SK-N-SH (cell line): ENCODE results near the gene LYPD5. TPM values are rescaled to one million over a fixed set of nuclear protein-coding genes. Genes with fewer than 3 reads are reported as not detected.

Experiments
- CTCF ChIA-PET: fragments of 300-600, 350-600 bp; formaldehyde crosslinking; extraction: SDS; loops from one replicate; lab custom pipeline; 2021; lab: Yijun Ruan, JAX
- POLR2A ChIA-PET: fragments of 350-600 bp; sonication (Branson Sonifier 250); formaldehyde crosslinking; extraction: SDS; loops from one replicate; lab custom pipeline; 2020; ENCODE audit warnings: antibody characterized with exemption, inconsistent platforms; lab: Yijun Ruan, JAX
- DNase-seq: peaks from one replicate; pipeline ENCODE4 v3.0.0; 2012
- H2AFZ ChIP-seq: fragments of 200-600 bp; sonication (generic); 2 replicates; pipeline ENCODE4 v1.8.1; 2016; ENCODE audit warnings: antibody characterized with exemption, mild to moderate bottlenecking, low read depth
- H3F3A ChIP-seq: fragments of 200-600 bp; sonication (generic); replicated peaks from 2 replicates; pipeline ENCODE3; 2016; ENCODE audit warnings: antibody characterized with exemption, mild to moderate bottlenecking; ENCODE audit not compliant: insufficient read depth
- H3K27ac ChIP-seq, 2 experiments: fragments of 200-500 bp in 1 of 2; fragments of 200-600 bp in 1 of 2; sonication (Bioruptor generic) in 1 of 2; sonication (generic), shearing (Covaris generic) in 1 of 2; 2 replicates each; pipeline versions ENCODE4 v1.5.1 to v1.6.1; 2014 to 2016; ENCODE audit warnings: low read depth in 2 of 2, inconsistent platforms in 1 of 2, low read length in 1 of 2, mild to moderate bottlenecking in 1 of 2, mixed read lengths in 1 of 2
- H3K27me3 ChIP-seq: fragments of 200-600 bp; sonication (generic), shearing (Covaris generic); 2 replicates; pipeline ENCODE4 v1.6.1; 2016; ENCODE audit warnings: mixed run types; ENCODE audit not compliant: insufficient read depth
- H3K36me3 ChIP-seq, 2 experiments: fragments of 200-500 bp in 1 of 2; fragments of 200-600 bp in 1 of 2; sonication (Bioruptor generic) in 1 of 2; sonication (generic) in 1 of 2; replicated peaks in 1 of 2; 2 replicates each; pipeline versions ENCODE3 to v1.5.1; 2014 to 2016; ENCODE audit warnings: low read length in 1 of 2, mild to moderate bottlenecking in 1 of 2; ENCODE audit not compliant: insufficient read depth in 2 of 2, control insufficient read depth in 1 of 2
- H3K4me1 ChIP-seq, 2 experiments: fragments of 200-500 bp in 1 of 2; fragments of 200-600 bp in 1 of 2; sonication (Bioruptor generic) in 1 of 2; sonication (generic), shearing (Covaris generic) in 1 of 2; 2 replicates each; pipeline versions ENCODE4 v1.5.1 to v1.6.1; 2014 to 2016; ENCODE audit warnings: low read depth in 1 of 2, low read length in 1 of 2, mixed run types in 1 of 2; ENCODE audit not compliant: insufficient read depth in 2 of 2, control insufficient read depth in 1 of 2
- H3K4me2 ChIP-seq: fragments of 200-600 bp; sonication (generic), shearing (Covaris generic); 2 replicates; pipeline ENCODE4 v1.6.1; 2017; ENCODE audit warnings: mixed run types
- H3K4me3 ChIP-seq, 2 experiments: fragments of 200-500 bp in 1 of 2; fragments of 200-600 bp in 1 of 2; sonication (Bioruptor generic) in 1 of 2; sonication (generic), shearing (Covaris generic) in 1 of 2; 2 replicates each; pipeline versions ENCODE4 v1.5.1 to v1.8.1; 2014 to 2016; ENCODE audit warnings: low read depth in 2 of 2, inconsistent platforms in 1 of 2, low read length in 1 of 2, mild to moderate bottlenecking in 1 of 2, mixed read lengths in 1 of 2, moderate library complexity in 1 of 2
- H3K79me2 ChIP-seq: fragments of 200-600 bp; sonication (generic); 2 replicates; pipeline ENCODE4 v1.8.1; 2017; ENCODE audit warnings: mild to moderate bottlenecking; ENCODE audit not compliant: insufficient read depth
- H3K9ac ChIP-seq: fragments of 200-600 bp; sonication (generic); 2 replicates; pipeline ENCODE4 v1.6.1; 2017; ENCODE audit warnings: mixed run types
- H3K9me2 ChIP-seq: fragments of 200-600 bp; sonication (generic); 2 replicates; pipeline ENCODE4 v1.6.1; 2017; ENCODE audit warnings: mixed run types
- H3K9me3 ChIP-seq: fragments of 200-600 bp; sonication (generic); 2 replicates; pipeline ENCODE4 v1.6.1; 2017; ENCODE audit warnings: mixed run types, mild to moderate bottlenecking, moderate library complexity
- H4K20me1 ChIP-seq: fragments of 200-600 bp; sonication (generic); 2 replicates; pipeline ENCODE4 v1.6.1; 2017; ENCODE audit warnings: mild to moderate bottlenecking, mixed run types; ENCODE audit not compliant: insufficient read depth
- CHD2 ChIP-seq: fragments of 150-350 bp; IDR thresholded peaks from 2 replicates; pipeline ENCODE4 v1.6.1; 2018; ENCODE audit warnings: low read length; ENCODE audit not compliant: partially characterized antibody
- EZH2phosphoT487 ChIP-seq: fragments of 200-600 bp; sonication (generic); IDR thresholded peaks from 2 replicates; pipeline ENCODE4 v1.6.1; 2017; ENCODE audit warnings: low read depth, mixed run types, mild to moderate bottlenecking, antibody characterized with exemption, moderate library complexity, borderline replicate concordance
- FOSL2 ChIP-seq: IDR thresholded peaks from 2 replicates; pipeline ENCODE4 v1.4.0; 2012; ENCODE audit warnings: low read depth, mild to moderate bottlenecking, moderate library complexity, borderline replicate concordance
- FOXJ3 ChIP-seq: sonication (generic); formaldehyde crosslinking; IDR thresholded peaks from 2 replicates; pipeline ENCODE4 v1.5.1; 2020; ENCODE audit warnings: mild to moderate bottlenecking, missing genetic modification reagents
- FOXM1 ChIP-seq: IDR thresholded peaks from 2 replicates; pipeline ENCODE4 v1.4.0; 2012; ENCODE audit warnings: low read depth, mild to moderate bottlenecking
- GABPA ChIP-seq: IDR thresholded peaks from 2 replicates; pipeline ENCODE4 v1.4.0; 2012; ENCODE audit warnings: low read depth, mild to moderate bottlenecking
- MXI1 ChIP-seq: IDR thresholded peaks from 2 replicates; pipeline ENCODE4 v1.6.1; 2012; ENCODE audit warnings: mild to moderate bottlenecking, low read depth, low read length, improper control_type of control experiment
- NFIC ChIP-seq: IDR thresholded peaks from 2 replicates; pipeline ENCODE4 v1.4.0; 2012; ENCODE audit warnings: borderline replicate concordance
- NRF1 ChIP-seq: IDR thresholded peaks from 2 replicates; pipeline ENCODE4 v1.6.1; 2012; ENCODE audit warnings: low read depth, mild to moderate bottlenecking, low read length
- RAD21 ChIP-seq: IDR thresholded peaks from 2 replicates; pipeline ENCODE4 v1.6.1; 2012; ENCODE audit warnings: mild to moderate bottlenecking, low read length
- RFX5 ChIP-seq: IDR thresholded peaks from 2 replicates; pipeline ENCODE4 v1.6.1; 2012; ENCODE audit warnings: mild to moderate bottlenecking, improper control_type of control experiment, low read length
- RXRA ChIP-seq: IDR thresholded peaks from 2 replicates; pipeline ENCODE4 v1.4.0; 2012; ENCODE audit warnings: low read depth, mild to moderate bottlenecking, borderline replicate concordance
- SMC3 ChIP-seq: IDR thresholded peaks from 2 replicates; pipeline ENCODE4 v1.6.1; 2012; ENCODE audit warnings: low read depth, low read length, improper control_type of control experiment
- TAF1 ChIP-seq: IDR thresholded peaks from 2 replicates; pipeline ENCODE4 v1.6.1; 2012; ENCODE audit warnings: low read depth, mild to moderate bottlenecking, low read length, moderate library complexity, borderline replicate concordance
- TCF12 ChIP-seq: IDR thresholded peaks from 2 replicates; pipeline ENCODE4 v1.4.0; 2012
- TEAD4 ChIP-seq: IDR thresholded peaks from 2 replicates; pipeline ENCODE4 v1.4.0; 2012; ENCODE audit warnings: mild to moderate bottlenecking, borderline replicate concordance; ENCODE audit not compliant: insufficient read depth
- YY1 ChIP-seq: IDR thresholded peaks from 2 replicates; pipeline ENCODE4 v1.4.0; 2012; ENCODE audit warnings: low read depth, mild to moderate bottlenecking
- WGBS: methylation state at CpG from one replicate; pipeline ENCODE4 v1.1.6; 2017; ENCODE audit warnings: low lambda C conversion rate; 5-methylcytosine and 5-hydroxymethylcytosine counted together
- polyA plus RNA-seq, 3 experiments: library from polyadenylated mRNA; depleted of rRNA; stranded (reverse); fragments of >200 nt; gene quantifications; 2 replicates each; pipeline ENCODE4 v1.2.3, GENCODE V29; 2012
- TF ChIP-seq, protein P1 (sequence below): fragments of 150-350 bp; IDR thresholded peaks from 2 replicates; pipeline ENCODE4 v1.6.1; 2017; ENCODE audit warnings: antibody characterized with exemption, low read length, low read depth, borderline replicate concordance
- TF ChIP-seq, protein P2 (sequence below): fragments of 150-350 bp; IDR thresholded peaks from 2 replicates; pipeline ENCODE4 v1.6.1; 2016; ENCODE audit warnings: mild to moderate bottlenecking, low read depth, low read length
- TF ChIP-seq, protein P3 (sequence below): IDR thresholded peaks from 2 replicates; pipeline ENCODE4 v1.4.0; 2012; ENCODE audit warnings: low read depth, borderline replicate concordance

The LYPD5 gene
- polyA plus RNA-seq, 1 of the 3 experiments (the other 2 are of a cell fraction), result 0.13 TPM

DNA sequence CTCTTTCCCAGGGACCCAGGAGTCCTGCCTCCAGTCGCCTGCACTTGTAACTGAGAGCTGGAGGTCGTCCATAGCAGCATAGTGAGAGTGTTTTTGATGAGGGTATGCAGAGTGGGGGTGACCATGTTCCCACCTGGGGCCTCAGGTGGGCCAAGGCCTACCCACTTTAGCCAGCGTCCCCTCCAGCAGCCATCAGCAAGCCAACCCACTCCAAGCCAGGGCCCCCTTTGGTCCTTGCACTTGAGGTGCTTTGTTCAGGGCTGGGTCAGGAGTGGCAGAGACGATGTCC lies 35.5 kb downstream of the LYPD5 start:
- Histone ChIP-seq H3F3A (peaks cover 34% of the 10 kb centered on the region), H3K9me3 (no peaks in the 10 kb centered on the region), H3K4me3 (no peak overlapping the region), H4K20me1 (no peaks in the 10 kb centered on the region), H3K9me2 (no peaks in the 10 kb centered on the region), H2AFZ (no peak overlapping the region), H3K4me2 (no peak overlapping the region), H3K9ac (no peak overlapping the region), H3K27me3 (no peaks in the 10 kb centered on the region), H3K36me3 (no peaks in the 10 kb centered on the region), H3K79me2 (no peaks in the 10 kb centered on the region), H3K4me1 (peaks cover 0 to 21% of the 10 kb centered on the region in 2 experiments; a peak in 3 of 4 replicates), H3K27ac (no peak overlapping the region)
- 85% methylated on average over 4 of the region's 4 CpGs for WGBS
- no peak for DNase-seq
- TF ChIP-seq TCF12 (no peak), GABPA (no peak), SMC3 (no peak), NRF1 (no peak), TAF1 (no peak), MXI1 (no peak), EZH2phosphoT487 (no peak), FOXJ3 (CRISPR knock-in tag) (no peak), YY1 (no peak), TEAD4 (no peak), FOSL2 (no peak), RFX5 (no peak), NFIC (no peak), FOXM1 (no peak), RAD21 (no peak), CHD2 (no peak), RXRA (no peak)
- TF ChIP-seq, protein P1, sequence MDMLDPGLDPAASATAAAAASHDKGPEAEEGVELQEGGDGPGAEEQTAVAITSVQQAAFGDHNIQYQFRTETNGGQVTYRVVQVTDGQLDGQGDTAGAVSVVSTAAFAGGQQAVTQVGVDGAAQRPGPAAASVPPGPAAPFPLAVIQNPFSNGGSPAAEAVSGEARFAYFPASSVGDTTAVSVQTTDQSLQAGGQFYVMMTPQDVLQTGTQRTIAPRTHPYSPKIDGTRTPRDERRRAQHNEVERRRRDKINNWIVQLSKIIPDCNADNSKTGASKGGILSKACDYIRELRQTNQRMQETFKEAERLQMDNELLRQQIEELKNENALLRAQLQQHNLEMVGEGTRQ, result no peak
- TF ChIP-seq, protein P2, sequence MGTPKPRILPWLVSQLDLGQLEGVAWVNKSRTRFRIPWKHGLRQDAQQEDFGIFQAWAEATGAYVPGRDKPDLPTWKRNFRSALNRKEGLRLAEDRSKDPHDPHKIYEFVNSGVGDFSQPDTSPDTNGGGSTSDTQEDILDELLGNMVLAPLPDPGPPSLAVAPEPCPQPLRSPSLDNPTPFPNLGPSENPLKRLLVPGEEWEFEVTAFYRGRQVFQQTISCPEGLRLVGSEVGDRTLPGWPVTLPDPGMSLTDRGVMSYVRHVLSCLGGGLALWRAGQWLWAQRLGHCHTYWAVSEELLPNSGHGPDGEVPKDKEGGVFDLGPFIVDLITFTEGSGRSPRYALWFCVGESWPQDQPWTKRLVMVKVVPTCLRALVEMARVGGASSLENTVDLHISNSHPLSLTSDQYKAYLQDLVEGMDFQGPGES, result no peak
- TF ChIP-seq, protein P3, sequence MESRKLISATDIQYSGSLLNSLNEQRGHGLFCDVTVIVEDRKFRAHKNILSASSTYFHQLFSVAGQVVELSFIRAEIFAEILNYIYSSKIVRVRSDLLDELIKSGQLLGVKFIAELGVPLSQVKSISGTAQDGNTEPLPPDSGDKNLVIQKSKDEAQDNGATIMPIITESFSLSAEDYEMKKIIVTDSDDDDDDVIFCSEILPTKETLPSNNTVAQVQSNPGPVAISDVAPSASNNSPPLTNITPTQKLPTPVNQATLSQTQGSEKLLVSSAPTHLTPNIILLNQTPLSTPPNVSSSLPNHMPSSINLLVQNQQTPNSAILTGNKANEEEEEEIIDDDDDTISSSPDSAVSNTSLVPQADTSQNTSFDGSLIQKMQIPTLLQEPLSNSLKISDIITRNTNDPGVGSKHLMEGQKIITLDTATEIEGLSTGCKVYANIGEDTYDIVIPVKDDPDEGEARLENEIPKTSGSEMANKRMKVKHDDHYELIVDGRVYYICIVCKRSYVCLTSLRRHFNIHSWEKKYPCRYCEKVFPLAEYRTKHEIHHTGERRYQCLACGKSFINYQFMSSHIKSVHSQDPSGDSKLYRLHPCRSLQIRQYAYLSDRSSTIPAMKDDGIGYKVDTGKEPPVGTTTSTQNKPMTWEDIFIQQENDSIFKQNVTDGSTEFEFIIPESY, result no peak
- ChIA-PET POLR2A (no interaction called here), CTCF (interaction anchor here (1.0 to 5.4 kb wide), 18 partner anchors 10 to 81 kb away, joined by 3 to 47 read pairs (median 5); partner anchors contain the start of genes KCNN4 and SMG9)
